Measurements from ENCODE around the gene ADAT3.

The ADAT3 gene

DNA sequence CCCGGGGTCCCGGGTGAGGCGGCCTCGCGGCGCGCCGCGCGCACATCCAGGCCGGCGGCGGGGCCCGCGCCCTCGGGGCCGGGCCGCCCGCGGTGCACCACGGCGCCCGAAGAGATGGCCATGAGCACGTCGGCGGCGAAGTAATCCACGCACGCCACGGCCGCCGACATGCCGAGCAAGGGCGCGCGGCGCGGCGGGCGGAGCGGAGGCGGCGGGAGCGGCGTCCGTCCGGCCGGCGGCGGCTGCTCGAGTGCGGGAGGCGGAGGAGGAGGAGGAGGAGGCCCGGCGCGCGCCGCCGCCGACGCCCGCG, 41.9 kb upstream of the ADAT3 start, which contains the start of gene KLF16:
Gene KLF16 (minus strand): TSS at position 252 of the 310 bp plus-strand sequence. CDS start 82 bp downstream, at position 170.
- TF ChIP-seq ZNF350 (tag by site-specific recombination; IDR thresholded peaks at IDR 0.05) (no peak), SALL2 (tag by site-specific recombination; IDR thresholded peaks at IDR 0.05; ENCODE audit: borderline replicate concordance) (no peak), ZSCAN16 (tag by site-specific recombination; IDR thresholded peaks at IDR 0.05) (no peak)
- TF ChIP-seq, protein P1, sequence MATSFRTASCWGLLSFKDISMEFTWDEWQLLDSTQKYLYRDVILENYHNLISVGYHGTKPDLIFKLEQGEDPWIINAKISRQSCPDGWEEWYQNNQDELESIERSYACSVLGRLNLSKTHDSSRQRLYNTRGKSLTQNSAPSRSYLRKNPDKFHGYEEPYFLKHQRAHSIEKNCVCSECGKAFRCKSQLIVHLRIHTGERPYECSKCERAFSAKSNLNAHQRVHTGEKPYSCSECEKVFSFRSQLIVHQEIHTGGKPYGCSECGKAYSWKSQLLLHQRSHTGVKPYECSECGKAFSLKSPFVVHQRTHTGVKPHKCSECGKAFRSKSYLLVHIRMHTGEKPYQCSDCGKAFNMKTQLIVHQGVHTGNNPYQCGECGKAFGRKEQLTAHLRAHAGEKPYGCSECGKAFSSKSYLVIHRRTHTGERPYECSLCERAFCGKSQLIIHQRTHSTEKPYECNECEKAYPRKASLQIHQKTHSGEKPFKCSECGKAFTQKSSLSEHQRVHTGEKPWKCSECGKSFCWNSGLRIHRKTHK (tag by site-specific recombination; IDR thresholded peaks at IDR 0.05): no peak
- TF ChIP-seq, protein P2, sequence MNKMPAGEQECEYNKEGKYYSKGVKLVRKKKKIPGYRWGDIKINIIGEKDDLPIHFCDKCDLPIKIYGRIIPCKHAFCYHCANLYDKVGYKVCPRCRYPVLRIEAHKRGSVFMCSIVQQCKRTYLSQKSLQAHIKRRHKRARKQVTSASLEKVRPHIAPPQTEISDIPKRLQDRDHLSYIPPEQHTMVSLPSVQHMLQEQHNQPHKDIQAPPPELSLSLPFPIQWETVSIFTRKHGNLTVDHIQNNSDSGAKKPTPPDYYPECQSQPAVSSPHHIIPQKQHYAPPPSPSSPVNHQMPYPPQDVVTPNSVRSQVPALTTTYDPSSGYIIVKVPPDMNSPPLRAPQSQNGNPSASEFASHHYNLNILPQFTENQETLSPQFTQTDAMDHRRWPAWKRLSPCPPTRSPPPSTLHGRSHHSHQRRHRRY (tag by site-specific recombination; IDR thresholded peaks at IDR 0.05): no peak
- TF ChIP-seq, protein P3, sequence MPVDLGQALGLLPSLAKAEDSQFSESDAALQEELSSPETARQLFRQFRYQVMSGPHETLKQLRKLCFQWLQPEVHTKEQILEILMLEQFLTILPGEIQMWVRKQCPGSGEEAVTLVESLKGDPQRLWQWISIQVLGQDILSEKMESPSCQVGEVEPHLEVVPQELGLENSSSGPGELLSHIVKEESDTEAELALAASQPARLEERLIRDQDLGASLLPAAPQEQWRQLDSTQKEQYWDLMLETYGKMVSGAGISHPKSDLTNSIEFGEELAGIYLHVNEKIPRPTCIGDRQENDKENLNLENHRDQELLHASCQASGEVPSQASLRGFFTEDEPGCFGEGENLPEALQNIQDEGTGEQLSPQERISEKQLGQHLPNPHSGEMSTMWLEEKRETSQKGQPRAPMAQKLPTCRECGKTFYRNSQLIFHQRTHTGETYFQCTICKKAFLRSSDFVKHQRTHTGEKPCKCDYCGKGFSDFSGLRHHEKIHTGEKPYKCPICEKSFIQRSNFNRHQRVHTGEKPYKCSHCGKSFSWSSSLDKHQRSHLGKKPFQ (tag by site-specific recombination; IDR thresholded peaks at IDR 0.05): no peak
- Histone ChIP-seq H3K27ac (ENCODE audit: extremely low read depth, low read depth, low read length) (peak within 1 kb of the TSS; percentile 82), H3K9me3 (ENCODE audit: control insufficient read depth, insufficient read depth, low read depth, low read length) (no peaks in the 10 kb centered on the region), H3K36me3 (ENCODE audit: control insufficient read depth in 2 of 2, insufficient read depth in 1 of 2, low read length in 2 of 2) (no peaks in the 10 kb centered on the region; a peak in 1 of 3 replicates), H3K4me1 (ENCODE audit: control insufficient read depth, insufficient read depth, low read length) (peaks cover 21% of the 10 kb centered on the region), H3K4me3 (ENCODE audit: low read depth, low read length) (peak within 1 kb of the TSS; percentile 60)
- POLR2A ChIA-PET: no interaction called here
- CTCF ChIA-PET: no interaction called here

DNA sequence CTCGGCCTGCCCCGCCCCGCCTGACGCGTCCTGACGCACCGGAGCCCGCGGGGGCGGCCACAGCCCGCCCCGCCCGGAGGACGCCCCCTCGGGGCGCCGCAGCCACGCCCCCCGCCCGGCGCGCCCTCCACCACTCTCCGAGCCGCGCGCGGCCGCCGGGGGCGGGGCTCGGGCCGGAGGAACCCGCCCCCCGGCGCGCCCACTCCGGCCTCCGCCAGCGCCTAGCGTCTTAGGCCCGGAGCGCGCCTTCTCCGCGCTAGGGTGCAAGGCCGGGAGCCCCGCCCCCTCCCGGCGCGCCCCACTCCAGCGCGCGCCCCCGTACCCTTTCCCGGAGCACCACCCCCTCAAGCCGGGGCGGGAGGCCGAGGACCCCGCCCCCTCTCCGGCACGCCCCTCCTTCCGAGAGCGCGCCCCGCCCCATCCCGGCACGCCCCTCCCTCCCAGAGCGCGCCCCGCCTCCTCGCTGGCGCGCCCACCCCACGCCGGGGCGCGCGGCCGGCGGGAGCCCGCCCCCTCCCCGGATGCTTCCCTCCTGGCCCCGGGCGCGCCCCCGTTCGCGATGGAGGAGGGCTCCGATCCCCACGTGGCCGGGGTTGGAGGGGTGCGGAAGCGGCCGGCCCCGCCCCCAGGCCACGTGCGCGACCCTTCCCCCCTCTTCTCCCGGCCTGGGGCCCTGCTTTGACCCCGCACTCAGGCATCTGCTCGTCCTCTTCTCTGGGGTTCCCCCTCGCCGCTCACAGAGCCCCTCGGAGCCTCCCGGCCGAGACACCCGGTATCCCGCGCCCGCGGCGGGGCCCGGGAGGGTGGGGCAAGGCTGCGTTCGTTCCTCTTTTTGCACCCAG, 41.3 kb upstream of the ADAT3 start:
- Histone ChIP-seq H3K4me1 (ENCODE audit: control insufficient read depth, insufficient read depth, low read length) (peaks cover 19% of the 10 kb centered on the region), H3K36me3 (ENCODE audit: control insufficient read depth in 2 of 2, insufficient read depth in 1 of 2, low read length in 2 of 2) (no peaks in the 10 kb centered on the region; a peak in 1 of 3 replicates), H3K4me3 (ENCODE audit: low read depth, low read length) (peak overlapping the region; percentile 60), H3K9me3 (ENCODE audit: control insufficient read depth, insufficient read depth, low read depth, low read length) (no peaks in the 10 kb centered on the region), H3K27ac (ENCODE audit: extremely low read depth, low read depth, low read length) (peak overlapping the region; percentile 82)
- CTCF ChIA-PET: interaction anchor here (0.9 to 1.1 kb wide), 5 partner anchors 8 to 38 kb away, joined by 3 to 5 read pairs (median 4); no protein-coding TSS in a partner anchor
- POLR2A ChIA-PET: interaction anchor here (0.6 to 1.6 kb wide), 3 partner anchors 12 to 481 kb away, joined by 3 to 18 read pairs (median 3); no protein-coding TSS in a partner anchor
- no peak for TF ChIP-seq ZNF175 (tag by site-specific recombination; IDR thresholded peaks at IDR 0.05)
- no peak for TF ChIP-seq ZNF37A (tag by site-specific recombination; IDR thresholded peaks at IDR 0.05)
- no peak for TF ChIP-seq SALL2 (tag by site-specific recombination; IDR thresholded peaks at IDR 0.05; ENCODE audit: borderline replicate concordance)
- TF ChIP-seq ZNF777 (tag by site-specific recombination; IDR thresholded peaks at IDR 0.05; ENCODE audit: borderline replicate concordance): no peak
- no peak for TF ChIP-seq IKZF3 (tag by site-specific recombination; IDR thresholded peaks at IDR 0.05)
- TF ChIP-seq EGR2 (tag by site-specific recombination; IDR thresholded peaks at IDR 0.05; ENCODE audit: low read depth): 0 out of 2 replicates have a peak, but pooled peaks have one; percentile 22
- TF ChIP-seq ZNF521 (tag by site-specific recombination; IDR thresholded peaks at IDR 0.05): no peak
- no peak for TF ChIP-seq ZNF184 (tag by site-specific recombination; IDR thresholded peaks at IDR 0.05)
- 0 out of 2 replicates have a peak, but pooled peaks have one; percentile 8 for TF ChIP-seq ZNF843 (tag by site-specific recombination; IDR thresholded peaks at IDR 0.05)
- TF ChIP-seq, protein P4, sequence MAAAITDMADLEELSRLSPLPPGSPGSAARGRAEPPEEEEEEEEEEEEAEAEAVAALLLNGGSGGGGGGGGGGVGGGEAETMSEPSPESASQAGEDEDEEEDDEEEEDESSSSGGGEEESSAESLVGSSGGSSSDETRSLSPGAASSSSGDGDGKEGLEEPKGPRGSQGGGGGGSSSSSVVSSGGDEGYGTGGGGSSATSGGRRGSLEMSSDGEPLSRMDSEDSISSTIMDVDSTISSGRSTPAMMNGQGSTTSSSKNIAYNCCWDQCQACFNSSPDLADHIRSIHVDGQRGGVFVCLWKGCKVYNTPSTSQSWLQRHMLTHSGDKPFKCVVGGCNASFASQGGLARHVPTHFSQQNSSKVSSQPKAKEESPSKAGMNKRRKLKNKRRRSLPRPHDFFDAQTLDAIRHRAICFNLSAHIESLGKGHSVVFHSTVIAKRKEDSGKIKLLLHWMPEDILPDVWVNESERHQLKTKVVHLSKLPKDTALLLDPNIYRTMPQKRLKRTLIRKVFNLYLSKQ (tag by site-specific recombination; IDR thresholded peaks at IDR 0.05; ENCODE audit: borderline replicate concordance): no peak
- TF ChIP-seq ZBTB8A (tag by site-specific recombination; IDR thresholded peaks at IDR 0.05): peak; percentile 89
- 0 out of 2 replicates have a peak, but pooled peaks have one; percentile 22 for TF ChIP-seq ZNF561 (tag by site-specific recombination; IDR thresholded peaks at IDR 0.05; ENCODE audit: borderline replicate concordance)
- TF ChIP-seq, protein P5, sequence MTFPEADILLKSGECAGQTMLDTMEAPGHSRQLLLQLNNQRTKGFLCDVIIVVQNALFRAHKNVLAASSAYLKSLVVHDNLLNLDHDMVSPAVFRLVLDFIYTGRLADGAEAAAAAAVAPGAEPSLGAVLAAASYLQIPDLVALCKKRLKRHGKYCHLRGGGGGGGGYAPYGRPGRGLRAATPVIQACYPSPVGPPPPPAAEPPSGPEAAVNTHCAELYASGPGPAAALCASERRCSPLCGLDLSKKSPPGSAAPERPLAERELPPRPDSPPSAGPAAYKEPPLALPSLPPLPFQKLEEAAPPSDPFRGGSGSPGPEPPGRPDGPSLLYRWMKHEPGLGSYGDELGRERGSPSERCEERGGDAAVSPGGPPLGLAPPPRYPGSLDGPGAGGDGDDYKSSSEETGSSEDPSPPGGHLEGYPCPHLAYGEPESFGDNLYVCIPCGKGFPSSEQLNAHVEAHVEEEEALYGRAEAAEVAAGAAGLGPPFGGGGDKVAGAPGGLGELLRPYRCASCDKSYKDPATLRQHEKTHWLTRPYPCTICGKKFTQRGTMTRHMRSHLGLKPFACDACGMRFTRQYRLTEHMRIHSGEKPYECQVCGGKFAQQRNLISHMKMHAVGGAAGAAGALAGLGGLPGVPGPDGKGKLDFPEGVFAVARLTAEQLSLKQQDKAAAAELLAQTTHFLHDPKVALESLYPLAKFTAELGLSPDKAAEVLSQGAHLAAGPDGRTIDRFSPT (tag by site-specific recombination; IDR thresholded peaks at IDR 0.05): no peak
- no peak for TF ChIP-seq ZNF610 (tag by site-specific recombination; IDR thresholded peaks at IDR 0.05; ENCODE audit: borderline replicate concordance)
- TF ChIP-seq ZSCAN30 (tag by site-specific recombination; IDR thresholded peaks at IDR 0.05): 0 out of 2 replicates have a peak, but pooled peaks have one; percentile 45
- TF ChIP-seq ZNF394 (tag by site-specific recombination; IDR thresholded peaks at IDR 0.05; ENCODE audit: borderline replicate concordance): no peak
- TF ChIP-seq FEZF1 (tag by site-specific recombination; IDR thresholded peaks at IDR 0.05): no peak
- no peak for TF ChIP-seq ZNF416 (tag by site-specific recombination; IDR thresholded peaks at IDR 0.05)
- TF ChIP-seq ZNF138 (tag by site-specific recombination; IDR thresholded peaks at IDR 0.05; ENCODE audit: borderline replicate concordance): no peak
- TF ChIP-seq ZNF335 (tag by site-specific recombination; conservative IDR thresholded peaks at IDR 0.05): no peak; the same call in 1 of the 2 replicates
- TF ChIP-seq KLF16 (tag by site-specific recombination; IDR thresholded peaks at IDR 0.05): peak; percentile 99
